GM18508 (cell line): ENCODE measurements around the gene HUNK.
"Not testable (repeated sequence)": the region's sequence is repeated elsewhere in the genome, so short reads cannot be mapped to it uniquely, and the experiment has no call there.

Experiments used
- ATAC-seq: cut with Tn5 transposase; IDR thresholded peaks from one replicate; pipeline ENCODE4 v1.9.1; 2021; ENCODE audit warnings: moderate number of reproducible peaks; ENCODE audit not compliant: insufficient read depth, unreplicated experiment

Gene HUNK

DNA sequence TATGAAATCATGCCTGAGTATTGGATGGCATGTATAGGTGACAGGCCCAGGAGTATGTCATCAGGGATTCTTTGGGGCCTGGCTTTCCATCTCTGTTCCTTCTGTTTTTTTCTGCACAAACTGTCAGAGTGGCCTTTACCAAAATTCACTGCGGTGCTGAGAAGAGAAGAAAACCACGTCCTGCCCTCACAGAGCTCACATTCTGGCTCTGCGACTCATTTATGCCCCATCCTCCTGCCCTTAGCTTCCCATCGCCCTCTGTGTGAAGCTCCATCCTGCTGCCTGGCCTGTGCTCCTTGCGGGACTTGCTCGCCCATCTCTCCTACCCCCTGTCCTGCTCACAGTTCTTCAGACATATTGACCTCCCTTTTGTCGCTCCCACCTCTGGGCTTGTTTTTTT lies 73.4 kb downstream of the HUNK start:
- no peak for ATAC-seq

GRCh38 chr21:31946876-31947550 lies 74.2 kb downstream of the HUNK start:
- not testable (repeated sequence) for ATAC-seq

DNA sequence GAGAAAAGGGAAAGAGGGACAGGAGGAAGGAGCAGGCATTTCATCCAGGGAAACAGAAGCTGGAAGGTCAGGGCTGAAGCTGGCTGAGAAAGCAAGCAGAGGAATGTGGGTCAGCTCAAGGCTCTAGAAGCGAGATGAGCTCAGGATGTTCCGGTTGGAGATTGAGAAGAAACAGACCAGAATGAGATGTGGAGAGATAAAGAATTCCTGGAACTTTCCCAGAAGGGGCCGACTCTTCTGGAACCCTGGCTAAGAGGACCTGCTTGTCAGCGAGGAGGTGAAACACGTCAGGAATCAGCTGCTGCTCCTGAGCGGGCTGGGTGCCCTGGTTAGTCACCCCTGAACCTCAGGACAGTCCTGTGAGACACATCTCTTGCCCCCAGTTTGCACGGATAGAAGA lies 75.9 kb downstream of the HUNK start:
- ATAC-seq: no peak

DNA sequence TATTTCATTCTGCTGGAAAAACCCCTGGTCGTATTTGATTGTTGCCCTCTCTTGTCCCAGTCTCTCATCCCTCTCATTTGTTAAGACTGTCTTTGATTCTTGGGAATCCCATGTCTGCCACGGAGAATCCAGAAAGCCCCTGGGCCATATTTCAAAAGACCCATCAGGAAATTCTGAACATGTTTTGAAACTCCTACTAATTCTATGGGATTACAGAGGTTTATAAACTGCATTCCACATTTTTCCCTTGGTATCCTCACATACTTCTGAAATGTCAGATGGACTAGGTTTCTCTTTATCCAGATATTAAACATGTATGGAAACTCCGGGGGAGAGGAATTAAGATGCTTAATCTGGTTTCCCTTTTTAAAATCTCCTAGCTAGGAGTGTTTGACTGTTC lies 80.0 kb downstream of the HUNK start:
- no peak for ATAC-seq

DNA sequence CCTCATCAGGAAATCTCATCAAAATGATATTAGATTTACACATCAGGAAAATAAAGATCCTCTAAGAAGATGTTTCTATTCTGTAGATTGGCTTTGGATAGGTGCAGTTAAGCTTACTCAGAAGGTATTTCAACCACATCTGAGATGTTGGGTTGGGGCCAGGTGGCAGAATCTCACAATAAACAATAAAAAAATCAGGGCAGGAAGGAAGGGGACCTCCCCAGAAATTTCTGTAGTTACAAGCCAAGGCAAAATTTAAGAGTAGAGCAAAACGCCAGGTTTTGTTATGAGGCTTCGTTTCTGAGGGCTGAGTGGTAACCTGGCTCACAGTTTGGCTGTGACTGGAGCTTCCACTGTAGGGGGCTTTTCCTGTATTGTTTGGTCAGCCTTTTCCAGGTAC lies 84.8 kb downstream of the HUNK start:
- no peak for ATAC-seq

DNA sequence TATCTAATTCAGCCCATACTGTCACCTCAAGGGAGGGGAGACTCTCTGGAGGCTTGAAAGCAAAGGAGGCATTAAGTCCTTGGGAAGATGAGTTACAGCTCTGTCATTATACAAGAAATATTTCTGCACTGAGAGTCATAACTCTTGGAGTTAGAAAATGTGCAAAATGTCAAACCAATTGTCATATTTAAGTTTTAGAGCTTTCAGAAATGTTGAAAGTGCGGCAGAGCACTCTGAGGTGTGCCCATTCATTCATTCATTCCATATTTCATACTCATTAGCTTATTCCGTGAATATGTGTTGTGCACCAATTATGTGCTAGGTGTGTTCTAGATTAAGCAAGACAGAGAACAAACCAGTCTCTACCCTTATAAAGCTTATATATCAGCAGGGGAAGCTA lies 87.1 kb downstream of the HUNK start:
- no peak for ATAC-seq

DNA sequence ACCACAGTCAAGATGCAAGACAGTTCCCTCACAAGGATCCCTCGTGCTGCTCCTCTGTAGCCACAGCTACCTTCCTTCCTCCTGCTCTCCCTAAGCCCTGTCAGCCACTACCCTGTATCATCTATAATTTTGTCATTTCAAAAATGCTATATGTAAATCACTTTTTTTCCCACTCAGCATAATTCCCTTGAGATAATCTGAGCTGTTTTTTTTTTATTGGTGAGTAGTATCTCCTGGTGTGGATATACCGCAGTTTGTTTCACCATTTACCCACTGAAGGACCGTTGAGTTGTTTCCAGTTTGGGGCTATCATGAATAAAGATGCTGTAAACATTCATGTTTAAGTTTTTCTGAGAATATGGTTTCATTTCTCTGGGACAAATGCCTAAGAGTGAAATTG lies 88.2 kb downstream of the HUNK start:
- ATAC-seq: no peak

- no peak for ATAC-seq
These were observed 88.9 kb downstream of the HUNK start for GRCh38 chr21:31961704-31962103.

- ATAC-seq: no peak
These were observed 91.9 kb downstream of the HUNK start for GRCh38 chr21:31964692-31965091.

DNA sequence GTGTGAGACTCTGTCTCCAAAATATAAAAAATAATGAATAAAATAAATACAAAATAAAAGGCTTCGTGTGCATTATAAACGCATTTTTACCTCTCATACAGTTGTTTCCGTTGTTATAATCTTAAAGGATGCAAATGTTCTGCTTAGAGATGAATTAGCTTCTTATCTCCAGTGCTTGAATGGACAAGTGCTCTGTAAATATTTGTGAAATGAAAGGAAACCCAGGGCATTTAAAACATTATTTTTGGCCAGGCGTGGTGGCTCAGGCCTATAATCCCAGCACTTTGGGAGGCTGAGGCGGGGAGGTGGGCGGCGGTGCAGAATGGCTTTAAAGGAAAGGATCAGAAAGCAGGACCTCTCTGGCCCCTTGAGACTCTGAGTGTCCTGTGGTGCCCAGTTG lies 94.5 kb downstream of the HUNK start:
- ATAC-seq: no peak

DNA sequence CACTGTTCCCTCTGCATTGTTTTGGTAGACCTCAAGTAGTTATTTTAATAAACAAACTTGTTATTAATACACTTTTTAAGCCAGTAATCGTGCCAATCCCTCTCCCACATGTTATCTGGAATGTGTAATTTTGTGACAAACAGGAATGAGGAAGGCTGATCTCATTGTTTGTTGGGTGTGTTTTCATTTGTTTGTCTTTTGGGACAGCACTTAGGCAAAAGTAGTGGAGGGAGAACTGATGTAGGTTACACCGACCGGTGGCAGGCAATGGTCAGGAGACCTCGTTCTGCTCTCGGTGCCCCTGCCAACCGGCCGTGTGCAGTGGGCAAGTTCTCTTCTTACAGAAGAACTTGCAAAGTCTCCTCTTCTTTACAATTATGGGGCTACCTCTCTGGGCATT lies 99.8 kb downstream of the HUNK start:
- ATAC-seq: no peak

GRCh38 chr21:31973402-31973944 lies 100.7 kb downstream of the HUNK start:
- no peak for ATAC-seq

- ATAC-seq: no peak
These were observed 101.7 kb downstream of the HUNK start for GRCh38 chr21:31974454-31974985.

GRCh38 chr21:31975491-31975890 lies 102.7 kb downstream of the HUNK start:
- ATAC-seq: no peak

DNA sequence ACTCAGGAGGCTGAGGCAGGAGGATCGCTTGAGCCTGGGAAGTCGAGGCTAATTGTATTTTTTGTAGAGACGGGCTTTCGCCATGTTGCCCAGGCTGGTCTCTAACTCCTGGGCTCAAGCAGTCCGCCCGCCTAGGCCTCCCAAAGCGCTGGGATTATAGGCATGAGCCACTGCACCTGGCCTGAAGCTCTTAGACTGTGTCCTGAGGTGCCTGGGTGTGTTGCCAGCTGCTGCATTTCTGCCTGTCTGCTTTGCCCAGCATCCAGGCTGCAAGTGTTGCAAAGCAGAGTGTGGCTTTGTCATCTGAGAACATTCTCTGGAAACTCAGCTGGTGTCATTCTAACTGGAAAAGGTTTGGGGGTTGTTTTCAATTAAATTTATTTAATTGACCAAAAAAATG lies 105.0 kb downstream of the HUNK start:
- ATAC-seq: no peak

GRCh38 chr21:31983120-31983519 lies 110.3 kb downstream of the HUNK start:
- ATAC-seq: no peak

DNA sequence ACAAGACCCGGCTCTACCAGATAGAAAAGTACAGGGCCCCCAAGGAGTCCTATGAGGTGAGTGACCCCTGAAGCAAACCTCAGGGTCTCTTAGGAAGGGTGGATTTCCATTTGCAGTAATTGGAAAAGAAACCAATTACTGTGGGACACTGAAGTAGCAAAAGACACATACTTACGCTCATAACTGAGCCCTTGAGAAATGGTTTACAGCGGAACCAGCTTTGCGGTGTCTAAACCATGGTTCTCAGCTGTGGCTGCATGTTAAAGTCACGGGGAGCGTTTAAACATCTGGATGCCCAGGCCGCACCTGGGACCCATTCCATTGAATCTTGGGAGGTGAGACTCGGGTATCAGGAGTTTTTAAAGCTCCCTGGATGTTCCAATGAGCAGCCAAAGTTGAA lies 110.7 kb downstream of the HUNK start:
- no peak for ATAC-seq

DNA sequence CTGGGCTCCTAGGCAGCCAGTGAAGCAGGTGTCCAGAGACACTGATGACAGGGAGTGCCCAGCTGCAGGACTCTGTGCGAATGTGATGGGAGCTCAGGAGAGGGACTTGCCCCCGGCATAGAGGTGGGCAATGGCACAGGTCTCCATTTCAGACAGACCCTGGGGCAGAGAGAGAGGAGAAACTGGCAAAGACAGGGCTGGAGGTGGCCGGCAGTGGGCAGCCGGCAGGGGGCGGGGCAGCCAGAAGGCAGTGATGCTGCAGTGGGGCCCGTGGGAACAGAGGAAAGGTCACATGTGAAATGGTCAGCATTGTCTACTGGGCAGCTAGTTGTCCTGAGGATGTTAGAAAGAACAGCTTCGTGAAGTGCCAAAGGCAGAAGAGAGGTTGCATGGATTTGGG lies 112.6 kb downstream of the HUNK start:
- ATAC-seq: no peak

- ATAC-seq: no peak
These were observed 113.4 kb downstream of the HUNK start for GRCh38 chr21:31986035-31986856.

DNA sequence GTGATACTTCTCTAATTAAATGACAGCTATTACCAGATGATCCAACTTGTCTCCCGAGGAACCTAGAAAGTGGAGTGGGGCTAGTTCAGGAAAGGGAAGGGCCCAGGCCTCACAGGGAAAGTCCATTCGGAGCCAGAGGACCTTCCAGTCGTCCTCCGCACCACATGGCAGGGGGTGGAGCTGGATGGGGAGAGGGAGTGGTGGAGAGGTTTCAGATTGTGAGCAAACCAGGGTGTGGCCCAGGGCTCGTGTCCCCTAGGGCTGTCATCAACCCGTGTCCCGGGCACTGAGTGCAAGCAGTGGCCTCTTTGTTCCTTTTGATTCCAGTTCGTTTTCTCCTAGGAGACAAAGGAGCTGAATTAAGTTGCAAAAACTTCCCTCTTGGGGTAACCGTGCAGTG lies 114.9 kb downstream of the HUNK start:
- ATAC-seq: no peak

DNA sequence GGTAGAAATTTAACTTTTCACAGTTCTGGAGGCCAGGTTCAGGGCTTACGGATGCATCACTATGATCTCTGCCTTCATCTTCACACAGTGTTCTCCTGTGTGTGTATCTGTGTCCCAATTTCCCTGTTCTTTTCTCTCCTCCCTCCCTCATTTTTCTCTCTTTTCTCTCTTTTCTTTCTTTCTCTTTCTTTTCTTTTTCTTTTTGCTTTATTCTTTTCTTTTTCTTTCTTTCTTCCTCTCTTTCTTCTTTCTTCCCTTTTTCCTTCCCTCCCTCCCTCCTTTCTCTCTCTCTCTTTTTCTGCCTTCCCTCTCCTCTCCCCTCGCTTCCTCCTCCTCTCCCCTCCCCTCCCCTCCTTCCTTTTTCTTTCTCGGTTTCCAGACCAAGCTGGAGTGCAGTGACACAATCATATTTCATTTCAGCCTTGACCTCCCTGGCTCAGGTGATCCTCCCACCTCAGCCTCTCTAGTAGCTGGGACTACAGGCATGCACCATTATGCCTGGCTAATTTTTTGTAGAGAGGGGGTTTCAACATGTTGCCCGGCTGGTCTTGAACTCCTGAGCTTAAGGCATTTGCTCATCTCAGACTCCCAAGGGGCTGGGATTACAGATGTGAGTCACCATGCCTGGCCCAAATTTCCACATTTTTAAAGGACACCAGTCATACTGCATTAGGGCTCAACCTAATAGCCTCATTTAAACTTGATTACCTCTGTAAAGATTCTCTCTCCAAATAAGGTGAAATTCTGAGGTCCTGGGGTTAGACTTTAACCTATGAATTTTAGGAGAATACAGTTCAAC lies 115.9 kb downstream of the HUNK start:
- ATAC-seq: no peak
